ENCODE results near the gene SNRNP25. TPM values are rescaled to one million over a fixed set of nuclear protein-coding genes. Genes with fewer than 3 reads are reported as not detected.
A peak's percentile ranks its signal among the peaks of the same experiment; 100 is the strongest.

SNRNP25 gene
- total and polyA plus RNA-seq, 2 experiments from 2014 or later = 12.1 to 31.5 TPM

- WGBS, 2 experiments (ENCODE audit: low coverage in 1 of 2, low lambda C conversion rate in 2 of 2, missing lambda C conversion rate in 2 of 2) = 82 to 85% methylated on average over 8 of the region's 8 CpGs
- no peak overlapping the region for H3K27ac ChIP-seq
- H3F3A ChIP-seq (ENCODE audit: insufficient read depth) = 0 out of 2 replicates have a peak, but pooled peaks cover 5% of the 10 kb centered on the region
- H3K9me3 ChIP-seq (ENCODE audit: low read depth) = no peaks in the 10 kb centered on the region
- TF ChIP-seq EZH2 (IDR thresholded peaks at IDR 0.05; ENCODE audit: insufficient read depth, poor library complexity, severe bottlenecking) (no peak), EZH2phosphoT487 (IDR thresholded peaks at IDR 0.05; ENCODE audit: insufficient read depth, low read depth) (no peak)
- H2AFZ ChIP-seq = no peak overlapping the region
- H3K36me3 ChIP-seq (ENCODE audit: low read depth) = no peaks in the 10 kb centered on the region; the same call in 1 of the 2 replicates
- in situ Hi-C loops (cut with MboI) = no loop called here
- 0 out of 2 replicates have a peak, but pooled peaks cover 5% of the 10 kb centered on the region for H3K4me1 ChIP-seq (ENCODE audit: insufficient read depth)
- peak; percentile 39 for DNase-seq
- no peak overlapping the region for H3K9ac ChIP-seq
- H3K27me3 ChIP-seq (replicated peaks; ENCODE audit: insufficient read depth) = no peaks in the 10 kb centered on the region
- H3K79me2 ChIP-seq (ENCODE audit: insufficient read depth) = no peaks in the 10 kb centered on the region
- no peaks in the 10 kb centered on the region for H3K9me2 ChIP-seq (ENCODE audit: insufficient read depth)
- no peaks in the 10 kb centered on the region for H4K20me1 ChIP-seq (ENCODE audit: insufficient read depth)
- no peak overlapping the region for H3K4me3 ChIP-seq
- H3K4me2 ChIP-seq (ENCODE audit: unreplicated experiment) = no peak overlapping the region
These were observed 44.2 kb downstream of the SNRNP25 start for GRCh38 chr16:97822-98221.

GRCh38 chr16:100989-101388, 47.4 kb downstream of the SNRNP25 start:
- no peaks in the 10 kb centered on the region for H3K27me3 ChIP-seq (replicated peaks; ENCODE audit: insufficient read depth)
- no peaks in the 10 kb centered on the region; the same call in 1 of the 2 replicates for H3K36me3 ChIP-seq (ENCODE audit: low read depth)
- no peak overlapping the region for H3K4me3 ChIP-seq
- H3K27ac ChIP-seq = no peak overlapping the region
- H3K9me3 ChIP-seq (ENCODE audit: low read depth) = no peaks in the 10 kb centered on the region
- DNase-seq = no peak
- H3F3A ChIP-seq (ENCODE audit: insufficient read depth) = no peaks in the 10 kb centered on the region
- in situ Hi-C loops (cut with MboI) = no loop called here
- no peaks in the 10 kb centered on the region for H3K9me2 ChIP-seq (ENCODE audit: insufficient read depth)
- no peak overlapping the region for H2AFZ ChIP-seq
- 71 to 77% methylated on average over 5 of the region's 5 CpGs for WGBS, 2 experiments (ENCODE audit: low coverage in 1 of 2, low lambda C conversion rate in 2 of 2, missing lambda C conversion rate in 2 of 2)
- TF ChIP-seq EZH2phosphoT487 (IDR thresholded peaks at IDR 0.05; ENCODE audit: insufficient read depth, low read depth) (no peak), EZH2 (IDR thresholded peaks at IDR 0.05; ENCODE audit: insufficient read depth, poor library complexity, severe bottlenecking) (no peak)
- H3K4me2 ChIP-seq (ENCODE audit: unreplicated experiment) = no peak overlapping the region
- H3K79me2 ChIP-seq (ENCODE audit: insufficient read depth) = no peaks in the 10 kb centered on the region
- H3K4me1 ChIP-seq (ENCODE audit: insufficient read depth) = 0 out of 2 replicates have a peak, but pooled peaks cover 5% of the 10 kb centered on the region
- H3K9ac ChIP-seq = no peak overlapping the region
- no peaks in the 10 kb centered on the region for H4K20me1 ChIP-seq (ENCODE audit: insufficient read depth)

- Histone ChIP-seq H3K4me3 (no peak overlapping the region), H3K9ac (no peak overlapping the region), H3K36me3 (ENCODE audit: low read depth) (peaks cover under 1% of the 10 kb centered on the region; the same call in 1 of the 2 replicates), H3K27ac (no peak overlapping the region), H4K20me1 (ENCODE audit: insufficient read depth) (no peaks in the 10 kb centered on the region), H3K4me1 (ENCODE audit: insufficient read depth) (0 out of 2 replicates have a peak, but pooled peaks cover 5% of the 10 kb centered on the region), H3K79me2 (ENCODE audit: insufficient read depth) (no peaks in the 10 kb centered on the region; the same call in 1 of the 2 replicates), H3K27me3 (replicated peaks; ENCODE audit: insufficient read depth) (no peaks in the 10 kb centered on the region), H3K9me3 (ENCODE audit: low read depth) (no peaks in the 10 kb centered on the region), H3K4me2 (ENCODE audit: unreplicated experiment) (no peak overlapping the region), H3K9me2 (ENCODE audit: insufficient read depth) (no peaks in the 10 kb centered on the region), H2AFZ (no peak overlapping the region), H3F3A (ENCODE audit: insufficient read depth) (no peaks in the 10 kb centered on the region)
- 94 to 95% methylated on average over 6 of the region's 6 CpGs for WGBS, 2 experiments (ENCODE audit: low coverage in 1 of 2, low lambda C conversion rate in 2 of 2, missing lambda C conversion rate in 2 of 2)
- DNase-seq = no peak
- no peak for TF ChIP-seq EZH2 (IDR thresholded peaks at IDR 0.05; ENCODE audit: insufficient read depth, poor library complexity, severe bottlenecking)
- no peak for TF ChIP-seq EZH2phosphoT487 (IDR thresholded peaks at IDR 0.05; ENCODE audit: insufficient read depth, low read depth)
- in situ Hi-C loops (cut with MboI) = no loop called here
These were observed 48.0 kb downstream of the SNRNP25 start for GRCh38 chr16:101586-101985.

- H3K9me3 ChIP-seq (ENCODE audit: low read depth) = no peaks in the 10 kb centered on the region
- in situ Hi-C loops (cut with MboI) = no loop called here
- no peak overlapping the region for H2AFZ ChIP-seq
- H3K79me2 ChIP-seq (ENCODE audit: insufficient read depth) = no peaks in the 10 kb centered on the region; the same call in 1 of the 2 replicates
- H3K27me3 ChIP-seq (replicated peaks; ENCODE audit: insufficient read depth) = no peaks in the 10 kb centered on the region
- H3K27ac ChIP-seq = no peak overlapping the region
- no peak overlapping the region for H3K9ac ChIP-seq
- no peaks in the 10 kb centered on the region for H4K20me1 ChIP-seq (ENCODE audit: insufficient read depth)
- WGBS, 2 experiments (ENCODE audit: low coverage in 1 of 2, low lambda C conversion rate in 2 of 2, missing lambda C conversion rate in 2 of 2) = 88 to 91% methylated on average over 19 of the region's 19 CpGs
- no peak for TF ChIP-seq EZH2 (IDR thresholded peaks at IDR 0.05; ENCODE audit: insufficient read depth, poor library complexity, severe bottlenecking)
- TF ChIP-seq EZH2phosphoT487 (IDR thresholded peaks at IDR 0.05; ENCODE audit: insufficient read depth, low read depth) = no peak
- H3K9me2 ChIP-seq (ENCODE audit: insufficient read depth) = no peaks in the 10 kb centered on the region
- 0 out of 2 replicates have a peak, but pooled peaks cover 2% of the 10 kb centered on the region for H3K4me1 ChIP-seq (ENCODE audit: insufficient read depth)
- no peak for DNase-seq
- no peak overlapping the region for H3K4me2 ChIP-seq (ENCODE audit: unreplicated experiment)
- H3K36me3 ChIP-seq (ENCODE audit: low read depth) = peaks cover 4% of the 10 kb centered on the region; the same call in 1 of the 2 replicates
- H3F3A ChIP-seq (ENCODE audit: insufficient read depth) = no peaks in the 10 kb centered on the region
- no peak overlapping the region for H3K4me3 ChIP-seq
These were observed 48.6 kb downstream of the SNRNP25 start for GRCh38 chr16:102060-102855.
